C4-2B (cell line): ENCODE data around the gene MFAP2.

Source experiments
- H3K27ac ChIP-seq: fragments of 450-650 bp; 2 replicates; pipeline ENCODE4 v1.5.1; 2017
- ZFX ChIP-seq: fragments of 450-650 bp; IDR thresholded peaks from 2 replicates; pipeline ENCODE4 v1.6.1; 2017
- TF ChIP-seq, protein P1 (sequence below): fragments of 450-650 bp; conservative IDR thresholded peaks from 2 replicates; pipeline ENCODE4 v1.5.1; 2017; ENCODE audit warnings: mild to moderate bottlenecking

MFAP2 gene

DNA sequence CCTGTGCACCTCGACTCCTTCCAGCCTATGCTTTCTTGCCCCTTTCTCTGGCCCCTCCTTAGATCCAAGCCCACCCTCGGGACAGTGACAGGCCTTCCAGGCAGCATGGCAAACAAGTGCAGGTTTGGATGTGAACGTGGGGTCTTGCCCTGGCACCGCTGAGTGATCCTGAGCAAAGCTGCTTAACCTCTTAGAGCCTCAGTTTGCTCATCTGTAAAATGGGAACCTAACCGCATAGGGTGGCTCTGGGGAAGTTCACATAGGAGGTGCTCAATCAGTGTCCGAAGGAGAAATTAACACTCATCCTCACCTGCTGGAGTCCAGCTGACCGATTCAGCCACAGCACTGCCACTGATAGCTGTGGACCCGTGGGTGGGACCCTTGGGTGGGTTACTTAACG, 7.2 kb downstream of the MFAP2 start:
- no peak overlapping the region for H3K27ac ChIP-seq
- TF ChIP-seq, protein P1, sequence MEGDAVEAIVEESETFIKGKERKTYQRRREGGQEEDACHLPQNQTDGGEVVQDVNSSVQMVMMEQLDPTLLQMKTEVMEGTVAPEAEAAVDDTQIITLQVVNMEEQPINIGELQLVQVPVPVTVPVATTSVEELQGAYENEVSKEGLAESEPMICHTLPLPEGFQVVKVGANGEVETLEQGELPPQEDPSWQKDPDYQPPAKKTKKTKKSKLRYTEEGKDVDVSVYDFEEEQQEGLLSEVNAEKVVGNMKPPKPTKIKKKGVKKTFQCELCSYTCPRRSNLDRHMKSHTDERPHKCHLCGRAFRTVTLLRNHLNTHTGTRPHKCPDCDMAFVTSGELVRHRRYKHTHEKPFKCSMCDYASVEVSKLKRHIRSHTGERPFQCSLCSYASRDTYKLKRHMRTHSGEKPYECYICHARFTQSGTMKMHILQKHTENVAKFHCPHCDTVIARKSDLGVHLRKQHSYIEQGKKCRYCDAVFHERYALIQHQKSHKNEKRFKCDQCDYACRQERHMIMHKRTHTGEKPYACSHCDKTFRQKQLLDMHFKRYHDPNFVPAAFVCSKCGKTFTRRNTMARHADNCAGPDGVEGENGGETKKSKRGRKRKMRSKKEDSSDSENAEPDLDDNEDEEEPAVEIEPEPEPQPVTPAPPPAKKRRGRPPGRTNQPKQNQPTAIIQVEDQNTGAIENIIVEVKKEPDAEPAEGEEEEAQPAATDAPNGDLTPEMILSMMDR: no peak
- no peak for TF ChIP-seq ZFX

DNA sequence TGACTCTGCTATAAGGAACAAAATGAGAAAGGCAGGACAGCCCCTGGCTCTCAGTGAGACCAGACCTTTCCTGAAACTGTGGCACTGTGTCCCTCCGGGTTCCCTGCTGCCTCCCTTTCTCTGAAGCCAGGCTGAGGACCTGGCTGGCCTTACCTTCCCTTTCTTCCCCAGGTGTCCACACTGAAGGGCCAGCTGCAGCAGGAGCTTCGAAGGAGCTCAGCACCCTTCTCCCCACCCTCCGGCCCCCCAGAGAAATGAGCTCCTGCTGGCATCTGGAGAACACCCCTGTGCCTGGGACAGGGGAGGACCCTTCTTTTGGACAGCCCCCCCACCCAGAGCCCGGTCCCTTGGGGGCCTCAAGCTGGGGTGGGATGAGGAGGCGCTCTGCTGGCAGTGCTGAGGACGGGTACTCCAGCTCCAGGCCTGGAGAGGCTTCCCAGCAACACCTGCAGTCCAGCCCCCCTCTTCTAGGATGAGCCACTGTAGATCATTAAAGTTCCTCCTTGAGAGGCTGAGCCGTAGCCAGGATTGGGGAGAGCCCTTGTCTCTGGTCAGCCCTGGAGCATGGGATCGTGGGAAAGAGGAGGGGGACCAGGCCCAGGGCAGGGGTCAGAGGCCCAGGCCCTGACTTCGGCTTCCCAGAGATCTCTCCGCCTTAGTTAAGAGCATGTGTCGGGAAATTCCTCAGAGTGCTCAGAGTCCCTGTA, 8.1 kb downstream of the MFAP2 start:
- TF ChIP-seq, protein P1: no peak
- TF ChIP-seq ZFX: no peak
- no peak overlapping the region for H3K27ac ChIP-seq

DNA sequence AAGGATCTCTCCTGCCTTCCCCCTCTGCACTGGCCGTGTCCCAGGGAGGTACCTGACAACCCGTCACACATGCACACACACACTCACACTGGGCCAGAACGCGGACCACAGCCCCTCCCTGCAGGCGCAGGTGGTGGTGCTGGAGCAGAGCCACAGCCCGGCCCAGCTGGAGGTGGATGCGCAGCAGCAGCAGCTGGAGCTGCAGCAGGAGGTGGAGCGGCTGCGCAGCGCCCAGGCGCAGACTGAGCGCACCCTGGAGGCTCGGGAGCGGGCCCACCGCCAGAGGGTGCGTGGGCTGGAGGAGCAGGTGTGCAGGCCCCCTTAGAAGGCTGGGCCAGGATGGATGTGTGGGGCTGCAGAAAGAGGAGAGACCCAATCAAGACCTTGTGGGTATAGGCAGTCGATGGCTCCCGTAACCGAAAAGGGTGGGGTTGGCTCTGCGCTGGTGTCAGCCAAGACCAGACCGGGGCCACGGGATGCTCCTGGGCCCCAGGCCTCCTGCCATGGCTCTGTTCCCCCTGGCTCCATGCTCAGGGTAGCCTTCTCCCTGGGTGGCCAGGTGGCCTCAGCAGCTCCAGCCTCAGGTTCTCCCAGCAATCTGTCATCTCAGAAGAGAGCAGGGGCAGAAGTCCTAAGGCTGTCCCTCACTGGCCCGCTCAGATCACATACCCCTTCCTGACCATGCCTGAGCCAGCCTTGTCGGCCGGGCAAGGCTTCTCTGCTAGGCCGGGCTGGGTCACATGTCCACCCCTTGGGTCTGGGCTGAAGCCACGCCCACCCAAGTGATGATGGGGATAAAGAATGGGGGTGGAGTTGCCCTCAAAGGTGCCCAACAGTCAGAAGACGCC, 8.9 kb downstream of the MFAP2 start:
- TF ChIP-seq ZFX: no peak
- TF ChIP-seq, protein P1: no peak
- no peak overlapping the region for H3K27ac ChIP-seq

DNA sequence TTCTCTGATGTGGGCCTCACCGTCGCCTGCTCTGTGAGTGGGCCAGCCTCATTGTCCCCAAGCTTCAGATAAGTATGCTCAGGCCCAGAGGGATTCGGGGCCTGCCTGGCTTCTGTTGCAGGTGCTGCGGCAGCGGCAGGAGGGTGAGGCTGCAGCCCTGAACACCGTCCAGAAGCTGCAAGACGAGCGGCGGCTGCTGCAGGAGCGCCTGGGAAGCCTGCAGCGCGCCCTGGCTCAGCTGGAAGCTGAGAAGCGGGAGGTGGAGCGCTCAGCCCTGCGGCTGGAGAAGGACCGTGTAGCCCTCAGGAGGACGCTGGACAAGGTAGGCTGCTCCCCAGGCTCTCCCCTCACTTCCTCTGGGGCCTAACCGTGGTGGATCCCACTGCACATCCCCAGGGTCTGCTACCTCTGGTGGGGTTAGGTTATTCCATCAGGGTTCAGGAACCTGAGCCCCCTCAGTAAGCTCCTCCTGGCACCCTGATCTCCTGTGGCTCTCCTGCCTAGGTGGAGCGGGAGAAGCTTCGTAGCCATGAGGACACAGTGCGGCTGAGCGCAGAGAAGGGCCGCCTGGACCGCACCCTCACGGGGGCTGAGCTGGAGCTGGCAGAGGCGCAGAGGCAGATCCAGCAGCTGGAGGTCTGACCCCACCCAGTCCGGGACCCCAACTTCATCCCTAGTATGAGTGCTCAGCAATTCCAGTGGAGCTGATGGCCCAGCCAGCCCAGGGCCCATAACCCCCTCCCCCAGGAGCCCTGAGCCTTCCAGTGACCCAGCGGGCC, 10.1 kb downstream of the MFAP2 start:
- TF ChIP-seq, protein P1: no peak
- TF ChIP-seq ZFX: no peak
- no peak overlapping the region for H3K27ac ChIP-seq

DNA sequence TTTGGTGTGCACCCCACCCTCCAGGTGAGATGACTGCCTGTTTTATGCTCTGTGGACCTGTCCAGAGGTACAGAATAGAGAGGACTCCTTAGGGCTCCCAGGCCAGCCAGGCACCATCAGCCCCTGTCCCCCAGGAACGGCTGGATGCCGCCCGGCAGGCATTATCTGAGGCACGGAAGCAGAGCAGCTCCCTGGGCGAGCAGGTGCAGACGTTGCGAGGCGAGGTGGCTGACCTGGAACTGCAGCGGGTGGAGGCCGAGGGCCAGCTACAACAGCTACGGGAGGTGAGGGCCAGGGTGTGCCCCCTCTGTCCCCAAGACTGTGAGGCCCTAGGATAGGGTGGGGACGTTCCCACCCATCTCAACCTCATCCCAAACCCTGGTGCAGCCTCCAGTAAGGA, 10.8 kb downstream of the MFAP2 start:
- TF ChIP-seq ZFX: no peak
- TF ChIP-seq, protein P1: no peak
- H3K27ac ChIP-seq: no peak overlapping the region

DNA sequence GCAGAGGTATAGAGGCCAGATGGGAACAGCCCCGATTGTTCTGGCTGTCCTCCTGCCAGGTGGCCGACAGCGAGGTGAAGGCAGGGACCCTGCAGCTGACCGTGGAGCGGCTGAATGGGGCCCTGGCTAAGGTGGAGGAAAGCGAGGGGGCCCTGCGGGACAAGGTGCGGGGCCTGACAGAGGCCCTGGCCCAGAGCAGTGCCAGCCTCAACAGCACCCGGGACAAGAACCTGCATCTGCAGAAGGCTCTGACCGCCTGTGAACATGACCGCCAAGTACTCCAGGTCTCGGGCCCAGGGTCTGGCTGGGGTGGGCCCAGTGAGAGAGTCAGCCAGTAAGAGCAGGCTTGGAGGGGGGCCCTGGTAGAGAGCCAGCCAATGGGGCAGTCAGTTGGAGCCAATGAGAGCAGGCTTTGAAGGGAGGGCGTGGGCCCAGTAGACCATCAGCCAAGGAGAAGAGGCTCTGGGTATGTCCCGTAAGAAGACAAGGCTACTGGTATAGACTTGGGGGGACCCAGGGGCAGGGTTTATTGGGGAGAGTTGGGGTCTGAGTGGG, 11.3 kb downstream of the MFAP2 start:
- no peak overlapping the region for H3K27ac ChIP-seq
- no peak for TF ChIP-seq ZFX
- TF ChIP-seq, protein P1: no peak
